Keratinocyte (primary cell): ENCODE results near the gene SMG9. TPM values are rescaled to one million over a fixed set of nuclear protein-coding genes. Genes with fewer than 3 reads are reported as not detected.

Experiments
- DNase-seq: peaks from one replicate; pipeline ENCODE4 v3.0.0-alpha.2; 2011; ENCODE audit warnings: low read depth, missing footprints, low spot score
- FAIRE-seq: peaks from 2 replicates; lab custom pipeline; 2011; peaks lifted over from hg19 to GRCh38; lab: Jason Lieb, UNC
- H2AFZ ChIP-seq: 2 replicates; pipeline ENCODE4 v1.6.0; 2012; ENCODE audit warnings: low read length, control low read depth, inconsistent platforms; ENCODE audit not compliant: control insufficient read depth
- H3K27ac ChIP-seq: 2 replicates; pipeline ENCODE4 v1.5.1; 2011; ENCODE audit warnings: low read length; ENCODE audit not compliant: control insufficient read depth, insufficient read depth
- H3K27me3 ChIP-seq: 3 replicates; pipeline ENCODE4 v1.6.0; 2011; ENCODE audit warnings: low read length; ENCODE audit not compliant: control insufficient read depth, insufficient read depth; ENCODE audit errors: extremely low read depth
- H3K36me3 ChIP-seq, 2 experiments: 2 replicates in 1 of 2; 3 replicates in 1 of 2; pipeline ENCODE4 v1.5.1; 2011; ENCODE audit warnings: low read length in 2 of 2, mild to moderate bottlenecking in 1 of 2; ENCODE audit not compliant: control insufficient read depth in 2 of 2, insufficient read depth in 2 of 2; ENCODE audit errors: extremely low read depth in 1 of 2
- H3K4me1 ChIP-seq: 3 replicates; pipeline ENCODE4 v1.5.1; 2011; ENCODE audit warnings: low read length; ENCODE audit not compliant: control insufficient read depth, insufficient read depth; ENCODE audit errors: extremely low read depth
- H3K4me2 ChIP-seq: 3 replicates; pipeline ENCODE4 v1.6.0; 2011; ENCODE audit warnings: low read depth, low read length; ENCODE audit not compliant: control insufficient read depth, insufficient read depth; ENCODE audit errors: extremely low read depth
- H3K4me3 ChIP-seq, 3 experiments: fragments of 200-600 bp in 1 of 3; sonication (generic) in 1 of 3; 2 replicates in 2 of 3; 3 replicates in 1 of 3; pipeline ENCODE4 v1.5.1; 2011 to 2016; ENCODE audit warnings: low read length in 3 of 3, mild to moderate bottlenecking in 3 of 3, control low read depth in 2 of 3, inconsistent platforms in 1 of 3, low read depth in 1 of 3, mixed read lengths in 1 of 3, mixed run types in 1 of 3, moderate library complexity in 1 of 3; ENCODE audit not compliant: control insufficient read depth in 2 of 3, insufficient read depth in 2 of 3; ENCODE audit errors: extremely low read depth in 1 of 3
- H3K79me2 ChIP-seq: 2 replicates; pipeline ENCODE4 v1.6.0; 2012; ENCODE audit warnings: low read length; ENCODE audit not compliant: control insufficient read depth, insufficient read depth
- H3K9ac ChIP-seq: 3 replicates; pipeline ENCODE4 v1.6.0; 2011; ENCODE audit warnings: low read length; ENCODE audit not compliant: control insufficient read depth, insufficient read depth; ENCODE audit errors: extremely low read depth
- H3K9me1 ChIP-seq: 3 replicates; pipeline ENCODE4 v1.6.0; 2011; ENCODE audit warnings: low read length; ENCODE audit not compliant: control insufficient read depth, insufficient read depth; ENCODE audit errors: extremely low read depth
- H3K9me3 ChIP-seq: 2 replicates; pipeline ENCODE4 v1.5.1; 2012; ENCODE audit warnings: low read depth, low read length; ENCODE audit not compliant: control insufficient read depth
- H4K20me1 ChIP-seq: 3 replicates; pipeline ENCODE4 v1.6.0; 2011; ENCODE audit warnings: low read length; ENCODE audit not compliant: control insufficient read depth, insufficient read depth; ENCODE audit errors: extremely low read depth
- EZH2 ChIP-seq: IDR thresholded peaks from one replicate; pipeline ENCODE4 v1.6.1; 2012; ENCODE audit warnings: inconsistent platforms, mild to moderate bottlenecking, low read length, moderate library complexity
- dilution Hi-C: fragments of 300-500 bp; cut with MboI; formaldehyde crosslinking; loops from one replicate; pipeline ENCODE4 v1.7.0; 2020; ENCODE audit warnings: low sequenced_read_pairs; ENCODE audit not compliant: extremely low pct_ligation_motif_present
- polyA plus RNA-seq, 5 experiments: library from polyadenylated mRNA; depleted of rRNA in 3 of 5; stranded (reverse) in 3 of 5; stranded (forward) in 1 of 5; unstranded in 1 of 5; fragments of >200 nt; gene quantifications; 1 replicate in 1 of 5; 2 replicates in 3 of 5; 3 replicates in 1 of 5; pipeline versions ENCODE4 v1.2.1 to v1.2.3, GENCODE V29; 2011 to 2012; ENCODE audit warnings: missing spikeins in 2 of 5, low read depth in 1 of 5, low replicate concordance in 1 of 5
- TF ChIP-seq, protein P1 (sequence below), 3 experiments: IDR thresholded peaks in 1 of 3; conservative IDR thresholded peaks in 1 of 3; optimal IDR thresholded peaks in 1 of 3; 2 replicates in 2 of 3; 3 replicates in 1 of 3; pipeline versions ENCODE3 to v1.5.1; 2011; ENCODE audit warnings: low read length in 3 of 3, mild to moderate bottlenecking in 3 of 3, moderate library complexity in 2 of 3, control low read depth in 1 of 3, inconsistent platforms in 1 of 3; ENCODE audit not compliant: insufficient read depth in 2 of 3; ENCODE audit errors: extremely low read depth in 1 of 3

The SMG9 gene
- polyA plus RNA-seq, 1 donor (not counting 4 experiments of a cell fraction or from before 2014, with no cell fraction given), result 15.6 TPM

GRCh38 chr19:43718627-43719377 is 36.0 kb downstream of the SMG9 start:
- H3K9me3 ChIP-seq, result no peaks in the 10 kb centered on the region
- DNase-seq, result no peak
- no peak overlapping the region for H3K4me2 ChIP-seq
- dilution Hi-C loops, result no loop called here
- no peak overlapping the region for H3K27ac ChIP-seq
- H2AFZ ChIP-seq, result no peak overlapping the region
- H4K20me1 ChIP-seq, result no peaks in the 10 kb centered on the region
- no peak overlapping the region for H3K4me3 ChIP-seq
- no peak for FAIRE-seq
- TF ChIP-seq, protein P1, sequence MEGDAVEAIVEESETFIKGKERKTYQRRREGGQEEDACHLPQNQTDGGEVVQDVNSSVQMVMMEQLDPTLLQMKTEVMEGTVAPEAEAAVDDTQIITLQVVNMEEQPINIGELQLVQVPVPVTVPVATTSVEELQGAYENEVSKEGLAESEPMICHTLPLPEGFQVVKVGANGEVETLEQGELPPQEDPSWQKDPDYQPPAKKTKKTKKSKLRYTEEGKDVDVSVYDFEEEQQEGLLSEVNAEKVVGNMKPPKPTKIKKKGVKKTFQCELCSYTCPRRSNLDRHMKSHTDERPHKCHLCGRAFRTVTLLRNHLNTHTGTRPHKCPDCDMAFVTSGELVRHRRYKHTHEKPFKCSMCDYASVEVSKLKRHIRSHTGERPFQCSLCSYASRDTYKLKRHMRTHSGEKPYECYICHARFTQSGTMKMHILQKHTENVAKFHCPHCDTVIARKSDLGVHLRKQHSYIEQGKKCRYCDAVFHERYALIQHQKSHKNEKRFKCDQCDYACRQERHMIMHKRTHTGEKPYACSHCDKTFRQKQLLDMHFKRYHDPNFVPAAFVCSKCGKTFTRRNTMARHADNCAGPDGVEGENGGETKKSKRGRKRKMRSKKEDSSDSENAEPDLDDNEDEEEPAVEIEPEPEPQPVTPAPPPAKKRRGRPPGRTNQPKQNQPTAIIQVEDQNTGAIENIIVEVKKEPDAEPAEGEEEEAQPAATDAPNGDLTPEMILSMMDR (optimal IDR thresholded peaks at IDR 0.05 in 1 of 3, IDR thresholded peaks at IDR 0.05 in 1 of 3, conservative IDR thresholded peaks at IDR 0.05 in 1 of 3; ENCODE audit: extremely low read depth in 1 of 3, insufficient read depth in 2 of 3, low read length in 3 of 3), result no peak
- no peak for TF ChIP-seq EZH2
- H3K4me1 ChIP-seq, result no peaks in the 10 kb centered on the region
- H3K79me2 ChIP-seq, result no peaks in the 10 kb centered on the region
- no peaks in the 10 kb centered on the region for H3K27me3 ChIP-seq
- no peak overlapping the region for H3K9ac ChIP-seq
- no peaks in the 10 kb centered on the region for H3K36me3 ChIP-seq
- H3K9me1 ChIP-seq, result no peaks in the 10 kb centered on the region

GRCh38 chr19:43715776-43716175 is 39.0 kb downstream of the SMG9 start, which contains the start of gene IRGC:
Gene IRGC (plus strand): TSS chr19:43716076. CDS start chr19:43718559, 2,483 bp downstream.
- no peaks in the 10 kb centered on the region for H4K20me1 ChIP-seq
- no peaks in the 10 kb centered on the region for H3K4me1 ChIP-seq
- no peak within 1 kb of the TSS for H3K4me2 ChIP-seq
- no peaks in the 10 kb centered on the region for H3K36me3 ChIP-seq
- H3K4me3 ChIP-seq, result no peak within 1 kb of the TSS
- no peaks in the 10 kb centered on the region for H3K9me1 ChIP-seq
- FAIRE-seq (no peak), DNase-seq (no peak)
- H3K27ac ChIP-seq, result no peak within 1 kb of the TSS
- H3K9ac ChIP-seq, result no peak within 1 kb of the TSS
- dilution Hi-C loops, result no loop called here
- H2AFZ ChIP-seq, result no peak within 1 kb of the TSS
- H3K79me2 ChIP-seq, result no peaks in the 10 kb centered on the region
- H3K27me3 ChIP-seq, result no peaks in the 10 kb centered on the region
- H3K9me3 ChIP-seq, result no peaks in the 10 kb centered on the region
- TF ChIP-seq, protein P1 (optimal IDR thresholded peaks at IDR 0.05 in 1 of 3, IDR thresholded peaks at IDR 0.05 in 1 of 3, conservative IDR thresholded peaks at IDR 0.05 in 1 of 3; ENCODE audit: extremely low read depth in 1 of 3, insufficient read depth in 2 of 3, low read length in 3 of 3), result no peak
- TF ChIP-seq EZH2, result no peak
